RPMI7951 (cell line): ENCODE data around the gene AP2M1. TPM values are rescaled to one million over a fixed set of nuclear protein-coding genes. Genes with fewer than 3 reads are reported as not detected.
"Not testable (repeated sequence)": the region's sequence is repeated elsewhere in the genome, so short reads cannot be mapped to it uniquely, and the experiment has no call there.

Experiments used
- DNase-seq: peaks from one replicate; pipeline ENCODE4 v3.0.0-alpha.2; 2012; ENCODE audit warnings: low read depth
- total RNA-seq: library from RNA; depleted of rRNA; stranded (reverse); fragments of >200 nt; shearing (Covaris generic); gene quantifications from 2 replicates; pipeline ENCODE4 v1.2.3, GENCODE V29; 2014; rRNA removed

AP2M1 gene
- 699 and 754 TPM in 2 replicates for total RNA-seq

- DNase-seq: peak; percentile 99
Measured at GRCh38 chr3:184174646-184175492, at the start of gene AP2M1. Gene AP2M1 (plus strand): TSS chr3:184174855. CDS start chr3:184176994, 2,139 bp downstream.

- no peak for DNase-seq
Measured at GRCh38 chr3:184126006-184126405, 48.6 kb upstream of the AP2M1 start.

- peak; percentile 52 for DNase-seq
Measured at GRCh38 chr3:184129012-184129411, 45.6 kb upstream of the AP2M1 start.

GRCh38 chr3:184132945-184133344 is 41.7 kb upstream of the AP2M1 start:
- no peak for DNase-seq

GRCh38 chr3:184133840-184134745 is 40.6 kb upstream of the AP2M1 start:
- DNase-seq: peak; percentile 87

- peak; percentile 40 for DNase-seq
Measured at GRCh38 chr3:184134746-184135148, 39.9 kb upstream of the AP2M1 start.

- DNase-seq: peak; percentile 93
Measured at GRCh38 chr3:184135149-184135910, 39.3 kb upstream of the AP2M1 start, which contains the start of gene EIF2B5. Gene EIF2B5 (plus strand): TSS chr3:184135358. CDS start chr3:184135386, 28 bp downstream.

GRCh38 chr3:184135911-184136260 is 38.8 kb upstream of the AP2M1 start:
- DNase-seq: no peak

- DNase-seq: no peak
Measured at GRCh38 chr3:184140436-184140835, 34.2 kb upstream of the AP2M1 start.

GRCh38 chr3:184142199-184142598 is 32.5 kb upstream of the AP2M1 start:
- DNase-seq: no peak

- DNase-seq: no peak
Measured at GRCh38 chr3:184143327-184143726, 31.3 kb upstream of the AP2M1 start.

GRCh38 chr3:184144505-184144904 is 30.1 kb upstream of the AP2M1 start:
- DNase-seq: no peak

GRCh38 chr3:184145111-184145524 is 29.5 kb upstream of the AP2M1 start:
- peak; percentile 50 for DNase-seq

GRCh38 chr3:184145751-184146270 is 28.8 kb upstream of the AP2M1 start:
- DNase-seq: no peak

- no peak for DNase-seq
Measured at GRCh38 chr3:184148076-184148475, 26.6 kb upstream of the AP2M1 start.

- no peak for DNase-seq
Measured at GRCh38 chr3:184149123-184149522, 25.5 kb upstream of the AP2M1 start.

GRCh38 chr3:184149770-184150169 is 24.9 kb upstream of the AP2M1 start:
- DNase-seq: not testable (repeated sequence)

- DNase-seq: peak; percentile 75
Measured at GRCh38 chr3:184154885-184155643, 19.6 kb upstream of the AP2M1 start, which contains the start of gene DVL3. Gene DVL3 (plus strand): TSS chr3:184155377. CDS start chr3:184155636, 259 bp downstream.

- no peak for DNase-seq
Measured at GRCh38 chr3:184155644-184156521, 18.8 kb upstream of the AP2M1 start.
